Measurements from ENCODE around the gene MYO5B.
"Not testable (repeated sequence)": the region's sequence is repeated elsewhere in the genome, so short reads cannot be mapped to it uniquely, and the experiment has no call there.

MYO5B gene

DNA sequence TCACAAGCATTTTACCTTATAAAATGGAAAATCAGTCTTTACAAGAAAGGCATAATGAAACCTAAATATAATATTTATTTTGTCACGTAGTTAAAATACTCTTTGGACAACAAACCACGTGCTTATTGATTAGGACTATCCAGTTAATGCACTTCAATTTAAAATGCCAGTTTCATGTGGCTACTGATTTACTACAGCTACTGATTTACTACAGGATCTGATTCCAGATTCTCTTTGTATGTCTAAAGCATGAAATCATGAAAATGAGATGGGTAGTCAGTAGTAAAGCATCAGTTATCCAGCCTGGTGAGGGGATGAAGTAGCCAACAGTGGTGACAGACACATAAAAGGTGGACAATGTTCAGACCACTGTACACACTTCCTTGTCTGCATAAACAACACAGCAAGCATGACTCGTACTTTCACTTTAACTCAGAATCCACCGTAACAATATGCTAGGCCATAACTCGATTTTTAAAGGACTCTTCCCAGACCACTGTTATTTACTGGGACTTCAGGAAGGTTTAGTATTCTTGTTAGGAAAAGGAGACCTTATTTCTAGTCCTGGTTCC lies 406.5 kb downstream of the MYO5B start:
- DNase-seq (ENCODE audit: low read depth) = no peak

DNA sequence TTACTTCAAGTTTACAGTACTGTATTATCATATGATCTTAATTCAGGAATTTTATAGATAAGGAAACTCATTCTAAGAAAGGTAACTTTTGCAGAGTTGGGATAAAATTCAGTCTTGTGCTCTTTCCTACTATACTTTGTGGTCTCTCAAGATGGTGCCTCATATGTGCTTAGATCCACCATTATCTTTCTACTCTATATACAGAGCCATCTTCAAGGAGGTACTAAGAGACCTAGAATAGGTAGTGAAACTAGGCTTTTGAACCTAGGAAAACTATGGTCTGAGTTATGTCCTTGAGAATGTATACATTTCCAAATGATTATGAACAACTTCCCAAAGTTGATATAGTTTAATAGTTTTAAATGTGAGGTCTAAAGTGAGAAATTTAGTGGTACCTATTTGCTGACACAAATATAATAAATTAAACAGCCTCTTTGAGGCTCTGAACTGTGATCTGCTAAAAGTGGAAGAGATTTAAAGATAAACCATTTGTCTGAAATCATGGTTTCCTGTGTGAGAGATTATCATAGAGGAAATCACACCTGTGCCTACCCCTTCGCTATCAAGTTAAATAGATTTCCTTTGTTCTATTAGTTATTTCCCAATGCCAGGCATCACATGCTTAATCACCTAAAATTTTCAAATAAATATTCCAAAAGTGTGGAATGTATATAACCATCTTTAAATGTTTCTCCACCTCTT lies 408.8 kb downstream of the MYO5B start:
- DNase-seq (ENCODE audit: low read depth) = no peak

DNA sequence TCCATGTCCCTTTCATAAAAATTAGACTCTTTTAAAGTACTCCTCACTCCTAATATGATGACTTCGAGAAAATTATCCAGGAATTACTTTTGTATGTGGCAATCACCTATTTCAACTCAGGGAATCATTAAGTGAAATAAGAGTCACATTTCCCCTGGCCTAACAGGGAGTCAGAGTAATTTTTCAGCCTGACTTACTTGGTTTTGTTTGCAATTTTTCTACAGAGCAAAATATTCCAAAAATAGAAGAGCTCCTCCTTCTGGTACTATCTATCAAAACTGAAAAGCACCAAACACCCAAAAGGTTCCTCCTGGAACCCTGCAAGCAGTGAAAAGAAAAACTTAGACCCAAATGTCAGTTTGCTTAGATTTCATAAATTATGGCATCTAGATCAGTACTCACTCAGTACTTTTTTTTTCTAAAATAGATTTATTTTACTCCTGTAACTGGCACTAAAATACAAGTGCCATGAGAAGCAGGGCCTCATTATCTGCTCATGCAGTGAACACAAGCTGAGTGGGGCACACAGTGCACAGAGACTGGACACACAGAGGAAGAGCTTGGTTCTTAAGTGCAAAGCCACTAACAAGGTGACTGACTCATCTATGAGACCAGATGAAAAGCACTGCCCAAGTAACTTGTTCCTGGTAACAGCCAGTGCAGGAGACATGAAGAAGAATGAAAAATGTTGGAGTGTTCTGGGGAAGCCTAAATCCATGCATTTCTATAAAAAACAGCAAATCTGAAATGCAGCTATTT lies 410.3 kb downstream of the MYO5B start:
- no peak for DNase-seq (ENCODE audit: low read depth)

DNA sequence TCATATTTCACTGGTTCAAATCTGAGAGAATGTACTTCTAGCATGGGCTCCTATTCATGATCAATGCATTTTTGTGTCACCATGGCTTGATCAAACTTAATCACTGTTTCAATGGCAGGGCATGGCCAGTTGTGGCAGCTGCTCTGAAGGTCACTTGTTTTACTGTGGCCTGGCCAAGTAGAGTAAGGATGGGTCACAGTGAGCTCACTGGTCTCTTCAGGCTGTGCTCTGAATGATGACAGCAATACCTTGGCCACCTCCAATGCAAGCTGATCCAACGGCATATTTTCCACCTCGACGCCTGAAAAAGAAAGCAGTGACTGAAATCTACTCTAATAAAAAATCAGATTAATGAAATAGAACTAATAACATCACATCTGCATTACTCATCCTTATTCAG lies 411.3 kb downstream of the MYO5B start:
- not testable (repeated sequence) for DNase-seq (ENCODE audit: low read depth)

DNA sequence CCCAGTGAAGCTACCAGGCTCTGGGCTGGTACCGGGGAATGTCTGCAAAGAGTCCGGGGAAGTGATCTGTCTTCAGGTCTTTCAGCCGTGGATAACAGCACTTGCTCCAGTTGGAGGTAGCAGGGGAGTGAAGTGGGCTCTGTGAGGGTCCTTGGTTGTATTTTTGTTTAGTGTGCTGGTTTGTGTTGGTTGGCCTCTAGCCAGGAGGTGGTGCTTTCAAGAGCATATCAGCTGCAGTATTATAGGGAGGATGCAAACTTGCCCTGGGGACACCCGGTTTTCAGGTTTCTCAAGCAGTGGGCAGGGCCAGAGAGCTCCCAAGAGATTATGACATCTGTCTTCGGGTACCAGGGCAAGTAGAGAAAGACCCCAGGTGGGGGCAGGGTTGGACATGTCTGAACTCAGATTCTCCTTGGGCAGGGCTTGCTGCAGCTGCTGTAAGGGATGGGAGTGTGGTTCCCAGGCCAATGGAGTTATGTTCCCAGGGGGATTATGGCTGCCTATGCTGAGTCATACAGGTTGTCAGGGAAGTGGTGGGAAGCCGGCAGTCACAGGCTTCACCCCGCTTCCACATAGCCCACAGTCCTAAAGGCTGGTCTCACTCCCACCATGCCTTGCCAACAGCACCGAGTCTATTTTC lies 416.0 kb downstream of the MYO5B start:
- no peak for DNase-seq (ENCODE audit: low read depth)

Measured in stimulated activated CD4-positive, alpha-beta T cell treated with anti-CD3 and anti-CD28 coated beads, Interleukin-2, amount 100 ng/mL, for 4 hours (primary cell).